Heart left ventricle (tissue), 13 donors: ENCODE data around the gene SLC39A9.

Experiments
- POLR2A ChIP-seq, 2 donors: fragments of 450-650 bp; IDR thresholded peaks; one replicate each; pipeline ENCODE4 v1.6.1; 2017; ENCODE audit warnings: antibody characterized with exemption in 2 of 2, mild to moderate bottlenecking in 2 of 2, moderate library complexity in 2 of 2
- TF ChIP-seq, protein P1 (sequence below), 12 donors: fragments of 200-600 bp; sonication (generic) in 4 of 12; IDR thresholded peaks; one replicate each; pipeline versions ENCODE4 v1.5.0 to v1.8.0; 2018 to 2022; ENCODE audit warnings: antibody characterized with exemption in 12 of 12, mild to moderate bottlenecking in 5 of 12
- donor health status: ischemic (EF 13 %, LVEDD 7.1; RV severe dilation, severe dysfunction).
- donor health status: DM: no; HTN: yes; CAD: no.
- donor health status: DM: no; HTN: no; CAD: no.
- donor health status: ischemic (EF 25% LVEDD 6.9; RV normal size, moderate dysfunction).
- donor health status: ischemic (EF 25% LVEDD 5.7; RV mildly dilated, moderate dysfunction).
- donor health status: ischemic (EF 35%, LVEDD 5.7; RV mildly dilated, moderate dysfunction).
- donor health status: nonischemic (EF 11% LVEDD 7.7; RV severe dilation, severe dysfunction).
- donor health status: DM: yes; HTN: yes; CAD: no.
- donor health status: PGD.
- donor health status: ischemic (EF 29% LVEDD 5.4; RV normal size, mild dysfunction).
- donor health status: nonischemic (EF 23%, LVEDD 6.1; RV moderate dilation, normal function).

DNA sequence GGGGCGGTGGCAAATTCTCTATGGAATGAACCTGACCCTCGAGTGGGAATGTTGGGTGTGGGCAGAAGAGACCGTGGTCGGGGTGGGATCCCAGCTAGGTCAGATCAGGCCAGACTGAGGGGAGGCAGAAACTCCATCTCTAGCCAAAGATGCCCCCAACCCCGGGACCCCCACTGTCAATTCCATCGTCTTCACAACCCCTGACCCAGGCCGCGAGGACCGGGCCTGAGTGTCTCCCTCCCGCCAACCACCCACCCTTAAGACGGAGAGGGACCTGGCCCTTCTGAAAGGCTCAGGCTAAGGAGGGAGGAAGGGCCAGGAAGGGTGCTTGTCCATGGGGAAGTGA lies 86.8 kb downstream of the SLC39A9 start:
- TF ChIP-seq, protein P1, sequence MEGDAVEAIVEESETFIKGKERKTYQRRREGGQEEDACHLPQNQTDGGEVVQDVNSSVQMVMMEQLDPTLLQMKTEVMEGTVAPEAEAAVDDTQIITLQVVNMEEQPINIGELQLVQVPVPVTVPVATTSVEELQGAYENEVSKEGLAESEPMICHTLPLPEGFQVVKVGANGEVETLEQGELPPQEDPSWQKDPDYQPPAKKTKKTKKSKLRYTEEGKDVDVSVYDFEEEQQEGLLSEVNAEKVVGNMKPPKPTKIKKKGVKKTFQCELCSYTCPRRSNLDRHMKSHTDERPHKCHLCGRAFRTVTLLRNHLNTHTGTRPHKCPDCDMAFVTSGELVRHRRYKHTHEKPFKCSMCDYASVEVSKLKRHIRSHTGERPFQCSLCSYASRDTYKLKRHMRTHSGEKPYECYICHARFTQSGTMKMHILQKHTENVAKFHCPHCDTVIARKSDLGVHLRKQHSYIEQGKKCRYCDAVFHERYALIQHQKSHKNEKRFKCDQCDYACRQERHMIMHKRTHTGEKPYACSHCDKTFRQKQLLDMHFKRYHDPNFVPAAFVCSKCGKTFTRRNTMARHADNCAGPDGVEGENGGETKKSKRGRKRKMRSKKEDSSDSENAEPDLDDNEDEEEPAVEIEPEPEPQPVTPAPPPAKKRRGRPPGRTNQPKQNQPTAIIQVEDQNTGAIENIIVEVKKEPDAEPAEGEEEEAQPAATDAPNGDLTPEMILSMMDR (IDR thresholded peaks at IDR 0.05), result no peak
- no peak for TF ChIP-seq POLR2A (IDR thresholded peaks at IDR 0.05)
